Esophagus squamous epithelium (tissue), 4 donors: Measurements from ENCODE around the gene OR13C5.

Experiments
- POLR2A ChIP-seq, 4 donors: fragments of 450-650 bp; IDR thresholded peaks; one replicate each; pipeline ENCODE4 v1.6.1; 2017; ENCODE audit warnings: antibody characterized with exemption in 4 of 4, mild to moderate bottlenecking in 4 of 4, moderate library complexity in 3 of 4
- TF ChIP-seq, protein P1 (sequence below), 6 experiments: fragments of 450-650 bp in 4 of 6; fragments of 200-600 bp in 2 of 6; sonication (generic) in 2 of 6; IDR thresholded peaks; one replicate each; pipeline ENCODE4 v1.5.1; 2016 to 2019; ENCODE audit warnings: antibody characterized with exemption in 6 of 6, mild to moderate bottlenecking in 4 of 6, moderate library complexity in 4 of 6

DNA sequence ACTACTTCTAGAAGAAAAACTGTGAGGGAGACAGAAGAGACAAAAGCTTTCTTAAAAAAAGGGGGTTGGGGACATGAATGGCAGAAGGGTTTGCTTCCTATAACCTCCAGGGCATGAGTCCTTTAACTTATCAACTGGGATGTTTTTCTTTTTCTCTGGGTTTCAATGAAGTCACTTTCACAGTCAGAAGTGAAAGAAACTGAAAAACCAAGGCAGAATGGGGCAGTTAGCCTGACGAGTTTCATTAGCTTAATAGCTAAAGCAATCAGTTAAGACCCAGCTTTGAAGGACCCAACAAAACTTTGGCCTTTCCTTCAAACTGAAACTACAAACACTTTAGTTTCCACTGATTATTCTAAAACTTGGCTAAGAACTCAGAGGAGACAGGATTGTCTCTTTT, 34.9 kb downstream of the OR13C5 start:
- no peak for TF ChIP-seq POLR2A (IDR thresholded peaks at IDR 0.05)
- TF ChIP-seq, protein P1, sequence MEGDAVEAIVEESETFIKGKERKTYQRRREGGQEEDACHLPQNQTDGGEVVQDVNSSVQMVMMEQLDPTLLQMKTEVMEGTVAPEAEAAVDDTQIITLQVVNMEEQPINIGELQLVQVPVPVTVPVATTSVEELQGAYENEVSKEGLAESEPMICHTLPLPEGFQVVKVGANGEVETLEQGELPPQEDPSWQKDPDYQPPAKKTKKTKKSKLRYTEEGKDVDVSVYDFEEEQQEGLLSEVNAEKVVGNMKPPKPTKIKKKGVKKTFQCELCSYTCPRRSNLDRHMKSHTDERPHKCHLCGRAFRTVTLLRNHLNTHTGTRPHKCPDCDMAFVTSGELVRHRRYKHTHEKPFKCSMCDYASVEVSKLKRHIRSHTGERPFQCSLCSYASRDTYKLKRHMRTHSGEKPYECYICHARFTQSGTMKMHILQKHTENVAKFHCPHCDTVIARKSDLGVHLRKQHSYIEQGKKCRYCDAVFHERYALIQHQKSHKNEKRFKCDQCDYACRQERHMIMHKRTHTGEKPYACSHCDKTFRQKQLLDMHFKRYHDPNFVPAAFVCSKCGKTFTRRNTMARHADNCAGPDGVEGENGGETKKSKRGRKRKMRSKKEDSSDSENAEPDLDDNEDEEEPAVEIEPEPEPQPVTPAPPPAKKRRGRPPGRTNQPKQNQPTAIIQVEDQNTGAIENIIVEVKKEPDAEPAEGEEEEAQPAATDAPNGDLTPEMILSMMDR (IDR thresholded peaks at IDR 0.05): no peak
